HepG2 (cell line): Measurements from ENCODE around the gene SCGB3A1. TPM values are rescaled to one million over a fixed set of nuclear protein-coding genes. Genes with fewer than 3 reads are reported as not detected.

Source experiments
- ATAC-seq: fragments of 200-7000 bp; cut with Tn5 transposase; 3 replicates; pipeline ENCODE4 v1.9.1; 2020; ENCODE audit warnings: mild to moderate bottlenecking, moderate library complexity
- BruUV-seq: library from RNA; stranded (reverse); fragments of 400-500 nt; replicated peaks from 2 replicates; lab custom pipeline; 2021; lab: Mats Ljungman, UMichigan
- CTCF ChIA-PET: fragments of 300-600 bp; formaldehyde crosslinking; extraction: SDS; loops from one replicate; lab custom pipeline; 2021; ENCODE audit warnings: low total read pairs, inconsistent platforms, low intra/inter-chr PET ratio; lab: Yijun Ruan, JAX
- POLR2A ChIA-PET: fragments of 350-600 bp; sonication (Branson Sonifier 250); formaldehyde crosslinking; loops from one replicate; lab custom pipeline; 2020; ENCODE audit warnings: antibody characterized with exemption, inconsistent platforms; lab: Yijun Ruan, JAX
- DNase-seq: peaks from one replicate; pipeline ENCODE4 v3.0.0-alpha.2; 2015; ENCODE audit warnings: low spot score
- FAIRE-seq: peaks from 3 replicates; lab custom pipeline; 2011; peaks lifted over from hg19 to GRCh38; lab: Jason Lieb, UNC
- H2AFZ ChIP-seq: one replicate; pipeline ENCODE4 v1.6.1; 2011; ENCODE audit warnings: low read length, inconsistent platforms
- H3K27ac ChIP-seq: fragments of 300-600 bp; 3 replicates; pipeline ENCODE4 v1.8.0; 2011; ENCODE audit warnings: mixed run types, mild to moderate bottlenecking, mixed read lengths, low read length, inconsistent platforms; ENCODE audit not compliant: insufficient read depth; ENCODE audit errors: extremely low read length
- H3K27me3 ChIP-seq, 2 experiments: fragments of 200-600 bp in 1 of 2; 2 replicates in 1 of 2; 3 replicates in 1 of 2; pipeline versions ENCODE4 v1.6.0 to v1.8.0; 2011; ENCODE audit warnings: low read length in 2 of 2, mild to moderate bottlenecking in 2 of 2, moderate library complexity in 2 of 2, inconsistent platforms in 1 of 2; ENCODE audit not compliant: insufficient read depth in 2 of 2, control insufficient read depth in 1 of 2
- H3K36me3 ChIP-seq, 2 experiments: fragments of 200-600 bp in 1 of 2; replicated peaks in 1 of 2; 2 replicates in 1 of 2; 3 replicates in 1 of 2; pipeline versions ENCODE4 v1.5.1 to v1.8.0; 2011; ENCODE audit warnings: low read length in 2 of 2, inconsistent platforms in 1 of 2; ENCODE audit not compliant: insufficient read depth in 2 of 2, control insufficient read depth in 1 of 2
- H3K4me1 ChIP-seq: 2 replicates; pipeline ENCODE4 v1.5.1; 2012; ENCODE audit warnings: low read length, inconsistent platforms; ENCODE audit not compliant: insufficient read depth
- H3K4me2 ChIP-seq: 2 replicates; pipeline ENCODE4 v1.6.0; 2011; ENCODE audit warnings: low read depth, low read length, inconsistent platforms
- H3K4me3 ChIP-seq, 3 experiments: fragments of 200-600 bp in 1 of 3; sonication (generic), shearing (Covaris generic) in 1 of 3; replicated peaks in 1 of 3; 2 replicates each; pipeline ENCODE4 v1.5.1; 2011 to 2016; ENCODE audit warnings: low read length in 3 of 3, inconsistent platforms in 2 of 3, low read depth in 2 of 3, mild to moderate bottlenecking in 2 of 3, control low read depth in 1 of 3, mixed read lengths in 1 of 3; ENCODE audit not compliant: insufficient read depth in 1 of 3
- H3K79me2 ChIP-seq: one replicate; pipeline ENCODE4 v1.6.1; 2011; ENCODE audit warnings: low read length, inconsistent platforms; ENCODE audit not compliant: insufficient read depth
- H3K9ac ChIP-seq: 2 replicates; pipeline ENCODE4 v1.6.0; 2011; ENCODE audit warnings: mild to moderate bottlenecking, low read depth, low read length, inconsistent platforms; ENCODE audit not compliant: insufficient read depth
- H3K9me3 ChIP-seq: 2 replicates; pipeline ENCODE4 v1.5.1; 2012; ENCODE audit warnings: mild to moderate bottlenecking, low read length
- H4K20me1 ChIP-seq: 2 replicates; pipeline ENCODE4 v1.6.0; 2011; ENCODE audit warnings: inconsistent platforms, mild to moderate bottlenecking, low read length, moderate library complexity; ENCODE audit not compliant: insufficient read depth
- FOXM1 ChIP-seq: sonication (generic); formaldehyde crosslinking; IDR thresholded peaks from 2 replicates; pipeline ENCODE4 v1.5.0; 2020; ENCODE audit warnings: missing genetic modification reagents
- REPIN1 ChIP-seq: sonication (generic); formaldehyde crosslinking; IDR thresholded peaks from 2 replicates; pipeline ENCODE4 v1.8.0; 2022; ENCODE audit warnings: missing genetic modification reagents, low read depth, mild to moderate bottlenecking, borderline replicate concordance
- SKI ChIP-seq: fragments of 450-650 bp; IDR thresholded peaks from one replicate; pipeline ENCODE4 v1.6.1; 2018; ENCODE audit warnings: mild to moderate bottlenecking; ENCODE audit not compliant: partially characterized antibody
- YY1 ChIP-seq: IDR thresholded peaks from 2 replicates; pipeline ENCODE4 v1.6.1; 2011; ENCODE audit warnings: low read length, low read depth, moderate library complexity, mild to moderate bottlenecking; ENCODE audit not compliant: insufficient read depth, insufficient replicate concordance
- ZBTB25 ChIP-seq: IDR thresholded peaks from 2 replicates; pipeline ENCODE4 v1.6.1; 2018; ENCODE audit warnings: missing genetic modification reagents
- ZMYM4 ChIP-seq: sonication (generic); formaldehyde crosslinking; IDR thresholded peaks from 2 replicates; pipeline ENCODE4 v1.8.1; 2023; ENCODE audit warnings: mild to moderate bottlenecking, missing genetic modification reagents
- ZNF460 ChIP-seq: sonication (generic); formaldehyde crosslinking; IDR thresholded peaks from 2 replicates; pipeline ENCODE4 v1.5.1; 2020; ENCODE audit warnings: missing genetic modification reagents, mild to moderate bottlenecking, borderline replicate concordance
- ZNF629 ChIP-seq: sonication (generic); formaldehyde crosslinking; conservative IDR thresholded peaks from 2 replicates; pipeline ENCODE4 v1.5.0; 2020; ENCODE audit warnings: missing genetic modification reagents
- ZNF652 ChIP-seq: IDR thresholded peaks from 2 replicates; pipeline ENCODE4 v1.6.1; 2016; ENCODE audit warnings: low read depth, borderline replicate concordance
- ZNF839 ChIP-seq: sonication (generic); formaldehyde crosslinking; IDR thresholded peaks from 2 replicates; pipeline ENCODE4 v1.4.0; 2020; ENCODE audit warnings: missing genetic modification reagents, mild to moderate bottlenecking, borderline replicate concordance
- ZSCAN20 ChIP-seq: sonication (generic); formaldehyde crosslinking; IDR thresholded peaks from 2 replicates; pipeline ENCODE4 v1.4.0; 2020; ENCODE audit warnings: missing genetic modification reagents, mild to moderate bottlenecking, borderline replicate concordance
- WGBS: methylation state at CpG from one replicate; pipeline ENCODE4 v1.1.6; 2017; ENCODE audit warnings: low lambda C conversion rate; 5-methylcytosine and 5-hydroxymethylcytosine counted together
- in situ Hi-C: cut with HindIII; loops from 2 replicates; pipeline ENCODE4 v1.10.0; 2017; ENCODE audit warnings: low pct_unique_long_range_greater_than_20kb; ENCODE audit not compliant: extremely low pct_ligation_motif_present
- intact Hi-C: fragments of 100-400 bp; cut with micrococcal nuclease; formaldehyde crosslinking; loops from one replicate; pipeline ENCODE4 v1.10.0; 2022; ENCODE audit not compliant: unreplicated experiment
- polyA plus RNA-seq, 8 experiments: library from polyadenylated mRNA; depleted of rRNA in 3 of 8; stranded (reverse) in 7 of 8; unstranded in 1 of 8; fragments of >200 nt; fragmentation: Illumina TruSeq in 4 of 8; extraction: Trizol in 4 of 8; gene quantifications; 2 replicates each; pipeline versions ENCODE4 v1.2.1 to v1.2.3, GENCODE V29; 2011 to 2016; ENCODE audit warnings: low read depth in 4 of 8, missing spikeins in 1 of 8, mixed read lengths in 1 of 8; ENCODE audit not compliant: insufficient read depth in 1 of 8
- total RNA-seq, 5 experiments: library from RNA; depleted of rRNA; stranded (reverse); fragments of >200 nt; fragmentation: Illumina TruSeq; extraction: Trizol; gene quantifications; 2 replicates each; pipeline ENCODE4 v1.2.3, GENCODE V29; 2016; ENCODE audit warnings: low read depth in 1 of 5
- TF ChIP-seq, protein P1 (sequence below): sonication (generic); formaldehyde crosslinking; IDR thresholded peaks from 2 replicates; pipeline ENCODE4 v1.5.1; 2020; ENCODE audit warnings: missing genetic modification reagents, mild to moderate bottlenecking, borderline replicate concordance

SCGB3A1 gene
- total and polyA plus RNA-seq, 2 of the 13 experiments (the other 11 are each of a cell fraction or from before 2014, with no cell fraction given), result not detected

DNA sequence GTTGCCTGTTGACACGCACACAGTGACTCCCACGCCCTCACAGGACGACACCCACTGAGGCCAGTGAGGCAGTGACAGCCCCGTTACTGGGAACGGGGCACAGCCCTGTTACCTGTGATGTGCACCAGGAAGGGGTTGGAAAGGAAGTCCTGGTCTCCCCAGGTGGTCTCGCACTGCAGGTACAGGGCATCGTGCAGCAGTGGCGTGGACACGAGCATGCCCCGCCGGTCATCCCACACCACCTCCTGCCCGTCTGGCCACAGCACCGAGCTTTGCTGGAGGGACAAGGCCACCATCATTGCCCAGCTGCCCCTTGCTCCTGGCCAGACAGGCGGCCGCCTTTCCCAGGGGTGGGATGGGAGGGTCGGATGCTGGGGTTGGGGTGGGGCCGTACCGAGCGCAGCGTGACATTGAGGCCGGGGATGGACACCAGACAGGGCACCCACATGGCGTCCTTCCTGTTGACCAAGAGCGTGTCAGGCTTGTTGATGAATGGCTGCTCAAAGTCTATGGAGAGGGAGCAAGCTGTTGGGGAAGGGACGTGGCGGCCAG is 38.6 kb upstream of the SCGB3A1 start:
- no TSS peak for BruUV-seq
- Histone ChIP-seq H3K4me3 (no peak overlapping the region), H3K27me3 (peaks cover 11 to 59% of the 10 kb centered on the region in 2 experiments; a peak in 4 of 5 replicates), H4K20me1 (no peaks in the 10 kb centered on the region), H2AFZ (no peak overlapping the region), H3K9me3 (no peaks in the 10 kb centered on the region), H3K79me2 (no peaks in the 10 kb centered on the region), H3K36me3 (no peaks in the 10 kb centered on the region), H3K9ac (no peak overlapping the region), H3K4me2 (no peak overlapping the region), H3K27ac (no peak overlapping the region), H3K4me1 (no peaks in the 10 kb centered on the region)
- in situ Hi-C loops (no loop called here), intact Hi-C loops (no loop called here)
- DNase-seq (no peak), ATAC-seq (no peak), FAIRE-seq (no peak)
- TF ChIP-seq REPIN1, result no peak
- no peak for TF ChIP-seq ZBTB25 (CRISPR knock-in tag)
- no peak for TF ChIP-seq ZNF629 (CRISPR knock-in tag)
- TF ChIP-seq FOXM1, result no peak
- no peak for TF ChIP-seq ZSCAN20
- TF ChIP-seq ZNF839 (CRISPR knock-in tag), result no peak
- TF ChIP-seq YY1, result no peak
- no peak for TF ChIP-seq ZNF652
- TF ChIP-seq ZNF460 (CRISPR knock-in tag), result no peak
- TF ChIP-seq SKI, result no peak
- TF ChIP-seq, protein P1, sequence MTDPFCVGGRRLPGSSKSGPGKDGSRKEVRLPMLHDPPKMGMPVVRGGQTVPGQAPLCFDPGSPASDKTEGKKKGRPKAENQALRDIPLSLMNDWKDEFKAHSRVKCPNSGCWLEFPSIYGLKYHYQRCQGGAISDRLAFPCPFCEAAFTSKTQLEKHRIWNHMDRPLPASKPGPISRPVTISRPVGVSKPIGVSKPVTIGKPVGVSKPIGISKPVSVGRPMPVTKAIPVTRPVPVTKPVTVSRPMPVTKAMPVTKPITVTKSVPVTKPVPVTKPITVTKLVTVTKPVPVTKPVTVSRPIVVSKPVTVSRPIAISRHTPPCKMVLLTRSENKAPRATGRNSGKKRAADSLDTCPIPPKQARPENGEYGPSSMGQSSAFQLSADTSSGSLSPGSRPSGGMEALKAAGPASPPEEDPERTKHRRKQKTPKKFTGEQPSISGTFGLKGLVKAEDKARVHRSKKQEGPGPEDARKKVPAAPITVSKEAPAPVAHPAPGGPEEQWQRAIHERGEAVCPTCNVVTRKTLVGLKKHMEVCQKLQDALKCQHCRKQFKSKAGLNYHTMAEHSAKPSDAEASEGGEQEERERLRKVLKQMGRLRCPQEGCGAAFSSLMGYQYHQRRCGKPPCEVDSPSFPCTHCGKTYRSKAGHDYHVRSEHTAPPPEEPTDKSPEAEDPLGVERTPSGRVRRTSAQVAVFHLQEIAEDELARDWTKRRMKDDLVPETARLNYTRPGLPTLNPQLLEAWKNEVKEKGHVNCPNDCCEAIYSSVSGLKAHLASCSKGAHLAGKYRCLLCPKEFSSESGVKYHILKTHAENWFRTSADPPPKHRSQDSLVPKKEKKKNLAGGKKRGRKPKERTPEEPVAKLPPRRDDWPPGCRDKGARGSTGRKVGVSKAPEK (CRISPR knock-in tag), result no peak
- no peak for TF ChIP-seq ZMYM4 (CRISPR knock-in tag)
- CTCF ChIA-PET, result no interaction called here
- POLR2A ChIA-PET, result no interaction called here
- WGBS, result 53% methylated on average over 3 of the region's 25 CpGs
